ENCODE measurements around the gene ERCC6. TPM values are rescaled to one million over a fixed set of nuclear protein-coding genes. Genes with fewer than 3 reads are reported as not detected.

Gene ERCC6
- total and polyA plus RNA-seq, 10 of the 15 experiments (the other 5 are each of a cell fraction or from before 2014, with no cell fraction given) = 4.3 to 15.6 (median 7.8) TPM

DNA sequence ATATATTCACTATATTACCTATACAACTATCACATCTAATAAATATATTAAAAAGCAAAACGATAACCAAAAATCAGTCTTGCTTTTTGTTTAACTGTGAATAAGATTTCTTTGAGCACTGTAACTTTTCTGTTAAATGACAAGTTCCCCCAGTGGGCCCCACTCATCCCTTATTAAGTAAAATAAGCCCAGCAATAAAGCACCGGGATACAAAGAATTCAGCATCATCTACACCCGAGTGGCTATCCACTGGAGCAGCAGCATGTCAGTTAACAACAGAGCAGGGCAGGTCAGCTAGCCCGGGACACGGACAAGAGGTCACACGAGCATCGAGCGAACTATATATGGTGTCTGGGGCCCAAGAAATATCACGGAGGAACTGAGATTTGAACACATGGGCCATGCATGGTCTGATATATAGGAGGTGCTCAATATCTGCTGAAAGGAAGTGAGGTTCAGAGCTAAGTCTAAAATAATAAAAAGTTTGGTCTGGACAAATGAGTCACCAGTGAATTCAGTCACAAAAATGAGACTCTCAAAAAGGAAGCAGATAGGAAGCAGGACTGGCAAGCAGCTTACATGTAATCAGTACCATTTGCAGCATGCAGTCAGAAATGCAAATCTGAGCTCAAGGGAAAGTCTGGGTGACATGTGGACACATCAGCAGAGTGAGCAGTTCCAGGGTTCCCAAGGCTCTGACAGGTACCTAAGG is 4.1 kb downstream of the ERCC6 start (continued):
- TF ChIP-seq, protein P1, sequence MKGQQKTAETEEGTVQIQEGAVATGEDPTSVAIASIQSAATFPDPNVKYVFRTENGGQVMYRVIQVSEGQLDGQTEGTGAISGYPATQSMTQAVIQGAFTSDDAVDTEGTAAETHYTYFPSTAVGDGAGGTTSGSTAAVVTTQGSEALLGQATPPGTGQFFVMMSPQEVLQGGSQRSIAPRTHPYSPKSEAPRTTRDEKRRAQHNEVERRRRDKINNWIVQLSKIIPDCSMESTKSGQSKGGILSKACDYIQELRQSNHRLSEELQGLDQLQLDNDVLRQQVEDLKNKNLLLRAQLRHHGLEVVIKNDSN (IDR thresholded peaks at IDR 0.05; ENCODE audit: borderline replicate concordance, extremely low read length, insufficient read depth, low read depth, low read length) = no peak
- peak; percentile 90; the same call in 1 of the 2 replicates for TF ChIP-seq CBX5 (IDR thresholded peaks at IDR 0.05; ENCODE audit: low read depth)
- peak; percentile 27 to 64; a peak in 2 of 4 replicates for TF ChIP-seq IKZF2 (IDR thresholded peaks at IDR 0.05)
- TF ChIP-seq NFIC (IDR thresholded peaks at IDR 0.05; ENCODE audit: low read depth, low read length) = peak; percentile 83
- TF ChIP-seq SRF (IDR thresholded peaks at IDR 0.05; ENCODE audit: low read depth in 2 of 2, low read length in 2 of 2) = peak in 1 of 2 experiments; percentile 58; a peak in 1 of 4 replicates
- TF ChIP-seq POLR2A (IDR thresholded peaks at IDR 0.05; ENCODE audit: low read depth, low read length) = peak; percentile 38; the same call in 1 of the 2 replicates
- TF ChIP-seq, protein P2, sequence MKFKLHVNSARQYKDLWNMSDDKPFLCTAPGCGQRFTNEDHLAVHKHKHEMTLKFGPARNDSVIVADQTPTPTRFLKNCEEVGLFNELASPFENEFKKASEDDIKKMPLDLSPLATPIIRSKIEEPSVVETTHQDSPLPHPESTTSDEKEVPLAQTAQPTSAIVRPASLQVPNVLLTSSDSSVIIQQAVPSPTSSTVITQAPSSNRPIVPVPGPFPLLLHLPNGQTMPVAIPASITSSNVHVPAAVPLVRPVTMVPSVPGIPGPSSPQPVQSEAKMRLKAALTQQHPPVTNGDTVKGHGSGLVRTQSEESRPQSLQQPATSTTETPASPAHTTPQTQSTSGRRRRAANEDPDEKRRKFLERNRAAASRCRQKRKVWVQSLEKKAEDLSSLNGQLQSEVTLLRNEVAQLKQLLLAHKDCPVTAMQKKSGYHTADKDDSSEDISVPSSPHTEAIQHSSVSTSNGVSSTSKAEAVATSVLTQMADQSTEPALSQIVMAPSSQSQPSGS (IDR thresholded peaks at IDR 0.05; ENCODE audit: low read length) = peak; percentile 80
- no peak for TF ChIP-seq RCOR1 (conservative IDR thresholded peaks at IDR 0.05; ENCODE audit: low read depth, low read length)
- peak; percentile 43; the same call in 1 of the 2 replicates for TF ChIP-seq IKZF1 (conservative IDR thresholded peaks at IDR 0.05)
- peak; percentile 25; the same call in 1 of the 2 replicates for TF ChIP-seq RAD21 (IDR thresholded peaks at IDR 0.05; ENCODE audit: insufficient read depth, low read depth, low read length)
- peak; percentile 91 for TF ChIP-seq SPI1 (IDR thresholded peaks at IDR 0.05; ENCODE audit: borderline replicate concordance, insufficient read depth, low read depth, low read length)
- TF ChIP-seq, protein P3, sequence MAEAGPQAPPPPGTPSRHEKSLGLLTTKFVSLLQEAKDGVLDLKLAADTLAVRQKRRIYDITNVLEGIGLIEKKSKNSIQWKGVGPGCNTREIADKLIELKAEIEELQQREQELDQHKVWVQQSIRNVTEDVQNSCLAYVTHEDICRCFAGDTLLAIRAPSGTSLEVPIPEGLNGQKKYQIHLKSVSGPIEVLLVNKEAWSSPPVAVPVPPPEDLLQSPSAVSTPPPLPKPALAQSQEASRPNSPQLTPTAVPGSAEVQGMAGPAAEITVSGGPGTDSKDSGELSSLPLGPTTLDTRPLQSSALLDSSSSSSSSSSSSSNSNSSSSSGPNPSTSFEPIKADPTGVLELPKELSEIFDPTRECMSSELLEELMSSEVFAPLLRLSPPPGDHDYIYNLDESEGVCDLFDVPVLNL (IDR thresholded peaks at IDR 0.05; ENCODE audit: low read depth, low read length) = no peak
- TF ChIP-seq DPF2 (IDR thresholded peaks at IDR 0.05) = peak; percentile 50; the same call in 1 of the 2 replicates
- peak; percentile 17 for TF ChIP-seq SIX5 (IDR thresholded peaks at IDR 0.05; ENCODE audit: low read depth, low read length, severe bottlenecking)
- peak; percentile 55; the same call in 1 of the 2 replicates for TF ChIP-seq GABPA (IDR thresholded peaks at IDR 0.05; ENCODE audit: low read depth)
- TF ChIP-seq EP300 (IDR thresholded peaks at IDR 0.05; ENCODE audit: borderline replicate concordance in 1 of 2, control insufficient read depth in 1 of 2, low read depth in 2 of 2, low read length in 2 of 2) = peak in 1 of 2 experiments; percentile 9; a peak in 1 of 4 replicates
- TF ChIP-seq GATAD2B (conservative IDR thresholded peaks at IDR 0.05; ENCODE audit: low read depth) = 0 out of 2 replicates have a peak, but pooled peaks have one; percentile 49
- TF ChIP-seq ZNF217 (IDR thresholded peaks at IDR 0.05) = peak; percentile 45; the same call in 1 of the 2 replicates
- no peak for TF ChIP-seq SMC3 (IDR thresholded peaks at IDR 0.05; ENCODE audit: borderline replicate concordance, low read length)
- TF ChIP-seq EED (IDR thresholded peaks at IDR 0.05; ENCODE audit: low read depth) = 0 out of 2 replicates have a peak, but pooled peaks have one; percentile 33
- TF ChIP-seq MXI1 (IDR thresholded peaks at IDR 0.05; ENCODE audit: low read depth, low read length) = peak; percentile 81
- TF ChIP-seq IRF4 (IDR thresholded peaks at IDR 0.05; ENCODE audit: low read depth, low read length) = 0 out of 2 replicates have a peak, but pooled peaks have one; percentile 17
- peak; percentile 55; the same call in 1 of the 2 replicates for TF ChIP-seq FOXM1 (IDR thresholded peaks at IDR 0.05; ENCODE audit: low read depth, low read length)
- TF ChIP-seq, protein P4, sequence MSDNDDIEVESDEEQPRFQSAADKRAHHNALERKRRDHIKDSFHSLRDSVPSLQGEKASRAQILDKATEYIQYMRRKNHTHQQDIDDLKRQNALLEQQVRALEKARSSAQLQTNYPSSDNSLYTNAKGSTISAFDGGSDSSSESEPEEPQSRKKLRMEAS (IDR thresholded peaks at IDR 0.05; ENCODE audit: low read depth, low read length) = peak; percentile 34; the same call in 1 of the 2 replicates
- TF ChIP-seq HCFC1 (IDR thresholded peaks at IDR 0.05; ENCODE audit: low read length) = no peak
- peak; percentile 57 for TF ChIP-seq JUNB (IDR thresholded peaks at IDR 0.05)
- peak; percentile 29; the same call in 1 of the 2 replicates for TF ChIP-seq PML (IDR thresholded peaks at IDR 0.05; ENCODE audit: low read length)

Measured in GM12878 (cell line).